HepG2 (cell line): ENCODE results near the gene TTC23L. TPM values are rescaled to one million over a fixed set of nuclear protein-coding genes. Genes with fewer than 3 reads are reported as not detected.

ENCODE experiments used
- ETV5 ChIP-seq: IDR thresholded peaks from 2 replicates; pipeline ENCODE4 v1.6.1; 2018; ENCODE audit warnings: missing biosample characterization, missing genetic modification reagents, inconsistent platforms, borderline replicate concordance
- GTF3A ChIP-seq: sonication (generic); formaldehyde crosslinking; conservative IDR thresholded peaks from 2 replicates; pipeline ENCODE4 v1.4.0; 2020; ENCODE audit warnings: mild to moderate bottlenecking, missing genetic modification reagents
- IKZF5 ChIP-seq: IDR thresholded peaks from 2 replicates; pipeline ENCODE4 v1.6.1; 2018; ENCODE audit warnings: missing genetic modification reagents, mild to moderate bottlenecking, missing compliant biosample characterization
- KDM6A ChIP-seq: IDR thresholded peaks from 2 replicates; pipeline ENCODE4 v1.6.1; 2016; ENCODE audit warnings: low read depth
- MEF2D ChIP-seq: sonication (generic); formaldehyde crosslinking; IDR thresholded peaks from 2 replicates; pipeline ENCODE4 v1.5.1; 2020; ENCODE audit warnings: mild to moderate bottlenecking, missing genetic modification reagents
- MTA3 ChIP-seq: sonication (generic); formaldehyde crosslinking; IDR thresholded peaks from 2 replicates; pipeline ENCODE4 v1.4.0; 2020; ENCODE audit warnings: missing genetic modification reagents
- MXI1 ChIP-seq: IDR thresholded peaks from 3 replicates; pipeline ENCODE4 v1.6.1; 2012; ENCODE audit warnings: low read depth, low read length, inconsistent platforms, borderline replicate concordance
- NR2F1 ChIP-seq, 2 experiments: fragments of 450-650 bp in 1 of 2; formaldehyde crosslinking in 1 of 2; IDR thresholded peaks; 2 replicates each; pipeline versions ENCODE4 v1.5.0 to v1.6.1; 2016 to 2020; ENCODE audit warnings: mild to moderate bottlenecking in 1 of 2, missing compliant biosample characterization in 1 of 2, missing genetic modification reagents in 1 of 2, moderate library complexity in 1 of 2
- POGZ ChIP-seq: sonication (generic); formaldehyde crosslinking; IDR thresholded peaks from 2 replicates; pipeline ENCODE4 v1.4.0; 2020; ENCODE audit warnings: mild to moderate bottlenecking, missing genetic modification reagents
- SNAPC2 ChIP-seq: sonication (generic); formaldehyde crosslinking; IDR thresholded peaks from 2 replicates; pipeline ENCODE4 v1.8.1; 2022; ENCODE audit warnings: mild to moderate bottlenecking, missing genetic modification reagents
- SP1 ChIP-seq, 2 experiments: fragments of 450-650 bp in 1 of 2; sonication (generic) in 1 of 2; formaldehyde crosslinking in 1 of 2; IDR thresholded peaks; 2 replicates each; pipeline versions ENCODE4 v1.4.0 to v1.6.1; 2016 to 2020; ENCODE audit warnings: missing genetic modification reagents in 1 of 2
- TFAP4 ChIP-seq: sonication (generic); IDR thresholded peaks from 2 replicates; pipeline ENCODE4 v1.6.1; 2016; ENCODE audit warnings: low read depth, borderline replicate concordance
- TGIF2 ChIP-seq: IDR thresholded peaks from 2 replicates; pipeline ENCODE4 v1.6.1; 2016; ENCODE audit warnings: control low read depth, missing compliant biosample characterization
- XRCC5 ChIP-seq: fragments of 200-400 bp; formaldehyde crosslinking; optimal IDR thresholded peaks from 2 replicates; pipeline ENCODE3; 2017; ENCODE audit warnings: mild to moderate bottlenecking, low read length
- ZBTB46 ChIP-seq: sonication (generic); formaldehyde crosslinking; IDR thresholded peaks from 2 replicates; pipeline ENCODE4 v1.4.0; 2020; ENCODE audit warnings: mild to moderate bottlenecking, missing genetic modification reagents, borderline replicate concordance
- ZBTB7A ChIP-seq: sonication (generic); formaldehyde crosslinking; IDR thresholded peaks from 2 replicates; pipeline ENCODE4 v1.8.0; 2022; ENCODE audit warnings: mild to moderate bottlenecking, missing genetic modification reagents
- ZC3H13 ChIP-seq: sonication (generic); formaldehyde crosslinking; IDR thresholded peaks from 2 replicates; pipeline ENCODE4 v1.8.1; 2023; ENCODE audit warnings: mild to moderate bottlenecking, missing genetic modification reagents, moderate library complexity
- ZNF138 ChIP-seq: sonication (generic); formaldehyde crosslinking; IDR thresholded peaks from 2 replicates; pipeline ENCODE4 v1.5.0; 2020; ENCODE audit warnings: mild to moderate bottlenecking, low read depth, missing genetic modification reagents
- ZNF256 ChIP-seq: sonication (generic); formaldehyde crosslinking; conservative IDR thresholded peaks from 2 replicates; pipeline ENCODE4 v1.4.0; 2020; ENCODE audit warnings: missing genetic modification reagents
- ZNF343 ChIP-seq: sonication (generic); formaldehyde crosslinking; IDR thresholded peaks from 2 replicates; pipeline ENCODE4 v1.4.0; 2020; ENCODE audit warnings: mild to moderate bottlenecking, missing genetic modification reagents
- ZNF460 ChIP-seq: sonication (generic); formaldehyde crosslinking; IDR thresholded peaks from 2 replicates; pipeline ENCODE4 v1.5.1; 2020; ENCODE audit warnings: missing genetic modification reagents, mild to moderate bottlenecking, borderline replicate concordance
- ZNF709 ChIP-seq: sonication (generic); formaldehyde crosslinking; IDR thresholded peaks from 2 replicates; pipeline ENCODE4 v1.5.0; 2020; ENCODE audit warnings: mild to moderate bottlenecking, missing genetic modification reagents
- ZNF737 ChIP-seq: sonication (generic); formaldehyde crosslinking; IDR thresholded peaks from 2 replicates; pipeline ENCODE4 v1.5.0; 2020; ENCODE audit warnings: missing genetic modification reagents, mild to moderate bottlenecking, borderline replicate concordance
- ZNF850 ChIP-seq: sonication (generic); formaldehyde crosslinking; conservative IDR thresholded peaks from 2 replicates; pipeline ENCODE4 v1.9.0; 2021; ENCODE audit warnings: mild to moderate bottlenecking, missing genetic modification reagents
- ZSCAN20 ChIP-seq: sonication (generic); formaldehyde crosslinking; IDR thresholded peaks from 2 replicates; pipeline ENCODE4 v1.4.0; 2020; ENCODE audit warnings: missing genetic modification reagents, mild to moderate bottlenecking, borderline replicate concordance
- ZZZ3 ChIP-seq: sonication (generic); formaldehyde crosslinking; IDR thresholded peaks from 2 replicates; pipeline ENCODE4 v1.4.0; 2020; ENCODE audit warnings: missing genetic modification reagents, mild to moderate bottlenecking, borderline replicate concordance
- polyA plus RNA-seq, 8 experiments: library from polyadenylated mRNA; depleted of rRNA in 3 of 8; stranded (reverse) in 7 of 8; unstranded in 1 of 8; fragments of >200 nt; fragmentation: Illumina TruSeq in 4 of 8; extraction: Trizol in 4 of 8; gene quantifications; 2 replicates each; pipeline versions ENCODE4 v1.2.1 to v1.2.3, GENCODE V29; 2011 to 2016; ENCODE audit warnings: low read depth in 4 of 8, missing spikeins in 1 of 8, mixed read lengths in 1 of 8; ENCODE audit not compliant: insufficient read depth in 1 of 8
- total RNA-seq, 5 experiments: library from RNA; depleted of rRNA; stranded (reverse); fragments of >200 nt; fragmentation: Illumina TruSeq; extraction: Trizol; gene quantifications; 2 replicates each; pipeline ENCODE4 v1.2.3, GENCODE V29; 2016; ENCODE audit warnings: low read depth in 1 of 5

The TTC23L gene
- total and polyA plus RNA-seq, 2 of the 13 experiments (the other 11 are each of a cell fraction or from before 2014, with no cell fraction given): 0.37 to 1.4 TPM

- TF ChIP-seq ZBTB7A (CRISPR knock-in tag): peak; percentile 46; the same call in 1 of the 2 replicates
- TF ChIP-seq ZNF709 (CRISPR knock-in tag): 0 out of 2 replicates have a peak, but pooled peaks have one; percentile 38
- peak; percentile 82; the same call in 1 of the 2 replicates for TF ChIP-seq MEF2D (CRISPR knock-in tag)
- 0 out of 4 replicates have a peak, but pooled peaks of 1 of the 2 experiments have one; percentile 10 for TF ChIP-seq NR2F1 (CRISPR knock-in tag; IDR thresholded peaks at IDR 0.05)
- peak; percentile 89; the same call in 1 of the 2 replicates for TF ChIP-seq TGIF2 (CRISPR knock-in tag)
- TF ChIP-seq ZSCAN20 (CRISPR knock-in tag): no peak
- peak; percentile 76; the same call in 1 of the 3 replicates for TF ChIP-seq MXI1
- no peak for TF ChIP-seq ZBTB46 (CRISPR knock-in tag)
- TF ChIP-seq SNAPC2: 0 out of 2 replicates have a peak, but pooled peaks have one; percentile 23
- TF ChIP-seq KDM6A (CRISPR knock-in tag): 0 out of 2 replicates have a peak, but pooled peaks have one; percentile 15
- TF ChIP-seq ETV5 (CRISPR knock-in tag): peak; percentile 97
- TF ChIP-seq ZC3H13 (CRISPR knock-in tag): peak; percentile 73; the same call in 1 of the 2 replicates
- no peak for TF ChIP-seq ZNF850 (CRISPR knock-in tag)
- peak; percentile 24; the same call in 1 of the 2 replicates for TF ChIP-seq ZNF737
- TF ChIP-seq ZNF460: peak; percentile 33; the same call in 1 of the 2 replicates
- TF ChIP-seq MTA3 (CRISPR knock-in tag): no peak
- TF ChIP-seq IKZF5 (CRISPR knock-in tag): peak; percentile 81
- peak; percentile 84; the same call in 1 of the 2 replicates for TF ChIP-seq ZZZ3 (CRISPR knock-in tag)
- TF ChIP-seq ZNF256: 0 out of 2 replicates have a peak, but pooled peaks have one; percentile 18
- TF ChIP-seq ZNF343 (CRISPR knock-in tag): peak; percentile 92; the same call in 1 of the 2 replicates
- peak; percentile 96 for TF ChIP-seq POGZ (CRISPR knock-in tag)
- peak; percentile 87 for TF ChIP-seq GTF3A (CRISPR knock-in tag)
- no peak for TF ChIP-seq ZNF138 (CRISPR knock-in tag)
- TF ChIP-seq XRCC5: peak; percentile 81
- no peak for TF ChIP-seq SP1 (IDR thresholded peaks at IDR 0.05)
- peak; percentile 60 for TF ChIP-seq SP1 (CRISPR knock-in tag; IDR thresholded peaks at IDR 0.05)
- peak; percentile 36; the same call in 1 of the 2 replicates for TF ChIP-seq TFAP4
Observed at GRCh38 chr5:34915139-34915855, 76.3 kb downstream of the TTC23L start, which contains the start of the genes BRIX1 and RAD1 (continued).
